HL-60 (cell line): ENCODE data around the gene FIBP.

Experiments
- CTCF ChIP-seq: IDR thresholded peaks from one replicate; pipeline ENCODE4 v1.5.1; 2011; ENCODE audit warnings: low read length, control low read depth, inconsistent platforms; ENCODE audit not compliant: insufficient read depth
- POLR2AphosphoS5 ChIP-seq: IDR thresholded peaks from 2 replicates; pipeline ENCODE4 v1.6.1; 2012; ENCODE audit warnings: low read depth
- SPI1 ChIP-seq: IDR thresholded peaks from 2 replicates; pipeline ENCODE4 v1.6.1; 2012; ENCODE audit warnings: low read depth, mild to moderate bottlenecking, borderline replicate concordance

- TF ChIP-seq SPI1 (no peak), CTCF (no peak), POLR2AphosphoS5 (no peak; the same call in 1 of the 2 replicates)
Observed at GRCh38 chr11:65868076-65868667, 20.1 kb downstream of the FIBP start.
